B cell (primary cell): ENCODE data around the gene TIMELESS. TPM values are rescaled to one million over a fixed set of nuclear protein-coding genes. Genes with fewer than 3 reads are reported as not detected.

Experiments used
- ATAC-seq: fragments of 200-7000 bp; cut with Tn5 transposase; one replicate; pipeline ENCODE4 v1.10.0; 2021; ENCODE audit warnings: low read depth, mild to moderate bottlenecking, moderate number of reproducible peaks, moderate library complexity
- CTCF ChIA-PET: fragments of 350-600 bp; sonication (Branson Sonifier 250); formaldehyde crosslinking; loops from one replicate; lab custom pipeline; 2021; ENCODE audit warnings: antibody characterized with exemption, inconsistent platforms; lab: Charles Lee
- POLR2A ChIA-PET: fragments of 350-600 bp; sonication (Branson Sonifier 250); formaldehyde crosslinking; loops from one replicate; lab custom pipeline; 2021; ENCODE audit warnings: antibody characterized with exemption; lab: Charles Lee
- DNase-seq: peaks from one replicate; pipeline ENCODE4 v3.0.0; 2013
- H2AFZ ChIP-seq: 2 replicates; pipeline ENCODE4 v1.6.1; 2012; ENCODE audit warnings: mild to moderate bottlenecking, low read depth, low read length; ENCODE audit not compliant: insufficient read depth, poor library complexity, severe bottlenecking
- H3K27ac ChIP-seq, 2 donors: 1 replicate in 1 of 2; 2 replicates in 1 of 2; pipeline ENCODE4 v1.5.1; 2012 to 2013; ENCODE audit warnings: low read length in 2 of 2, mild to moderate bottlenecking in 2 of 2, moderate library complexity in 1 of 2
- H3K27me3 ChIP-seq, 4 experiments: fragments of 200-600 bp in 1 of 4; sonication (generic) in 1 of 4; replicated peaks in 1 of 4; 1 replicate in 2 of 4; 2 replicates in 2 of 4; pipeline versions ENCODE4 v1.6.1 to v1.7.0; 2013 to 2016; ENCODE audit warnings: low read length in 3 of 4, mild to moderate bottlenecking in 2 of 4, mixed read lengths in 1 of 4, moderate library complexity in 1 of 4; ENCODE audit not compliant: insufficient read depth in 4 of 4, control insufficient read depth in 3 of 4; ENCODE audit errors: control extremely low read depth in 1 of 4
- H3K36me3 ChIP-seq, 2 experiments: replicated peaks in 1 of 2; 1 replicate in 1 of 2; 2 replicates in 1 of 2; pipeline versions ENCODE4 v1.6.1 to v1.7.1; 2013; ENCODE audit warnings: low read length in 1 of 2; ENCODE audit not compliant: insufficient read depth in 2 of 2, control insufficient read depth in 1 of 2; ENCODE audit errors: control extremely low read depth in 1 of 2, extremely low read depth in 1 of 2
- H3K4me1 ChIP-seq, 2 donors: fragments of 200-600 bp in 1 of 2; sonication (generic) in 1 of 2; 1 replicate in 1 of 2; 2 replicates in 1 of 2; pipeline versions ENCODE4 v1.5.1 to v1.6.1; 2013 to 2017; ENCODE audit warnings: low read length in 2 of 2; ENCODE audit not compliant: control insufficient read depth in 2 of 2, insufficient read depth in 2 of 2
- H3K4me2 ChIP-seq: replicated peaks from 2 replicates; pipeline ENCODE3; 2012; ENCODE audit warnings: mild to moderate bottlenecking, low read depth, low read length; ENCODE audit not compliant: poor library complexity, severe bottlenecking
- H3K4me3 ChIP-seq, 5 experiments: fragments of 200-600 bp in 1 of 5; sonication (generic) in 1 of 5; 1 replicate in 3 of 5; 2 replicates in 2 of 5; pipeline versions ENCODE4 v1.5.1 to v1.7.0; 2011 to 2016; ENCODE audit warnings: low read length in 4 of 5, mild to moderate bottlenecking in 4 of 5, low read depth in 2 of 5, control low read depth in 1 of 5, moderate library complexity in 1 of 5; ENCODE audit not compliant: insufficient read depth in 1 of 5; ENCODE audit errors: control extremely low read depth in 1 of 5, extremely low read depth in 1 of 5
- H3K79me2 ChIP-seq: fragments of 200-600 bp; sonication (generic); one replicate; pipeline ENCODE4 v1.6.0; 2016; ENCODE audit warnings: low read length; ENCODE audit not compliant: control insufficient read depth, insufficient read depth
- H3K9ac ChIP-seq: fragments of 200-600 bp; sonication (generic); 2 replicates; pipeline ENCODE4 v1.6.1; 2017; ENCODE audit warnings: mild to moderate bottlenecking, low read length, moderate library complexity
- H3K9me3 ChIP-seq, 3 donors: one replicate each; pipeline versions ENCODE4 v1.6.1 to v1.7.1; 2013; ENCODE audit warnings: low read length in 2 of 3; ENCODE audit not compliant: control insufficient read depth in 2 of 3, insufficient read depth in 1 of 3; ENCODE audit errors: control extremely low read depth in 1 of 3
- H4K20me1 ChIP-seq: 2 replicates; pipeline ENCODE4 v1.6.0; 2012; ENCODE audit warnings: mild to moderate bottlenecking, low read length; ENCODE audit not compliant: insufficient read depth, control insufficient read depth, poor library complexity, severe bottlenecking
- H3K27ac Mint-ChIP-seq: one replicate; pipeline ENCODE4 v1.8.0; 2021; ENCODE audit warnings: mixed read lengths
- H3K27me3 Mint-ChIP-seq: one replicate; pipeline ENCODE4 v1.8.0; 2021; ENCODE audit warnings: mixed read lengths
- H3K4me1 Mint-ChIP-seq: one replicate; pipeline ENCODE4 v1.8.0; 2021; ENCODE audit warnings: mixed read lengths
- H3K4me3 Mint-ChIP-seq: one replicate; pipeline ENCODE4 v1.8.0; 2021; ENCODE audit warnings: mixed read lengths
- H3K9me3 Mint-ChIP-seq: one replicate; pipeline ENCODE4 v1.8.0; 2022; ENCODE audit warnings: mixed read lengths; ENCODE audit not compliant: insufficient read depth
- EZH2 ChIP-seq: IDR thresholded peaks from 2 replicates; pipeline ENCODE4 v1.6.1; 2012; ENCODE audit warnings: borderline replicate concordance, low read depth, mild to moderate bottlenecking, moderate library complexity, low read length; ENCODE audit not compliant: insufficient read depth, poor library complexity, severe bottlenecking
- WGBS: methylation state at CpG from one replicate; pipeline ENCODE4 v1.1.5; 2013; ENCODE audit warnings: missing lambda C conversion rate; ENCODE audit not compliant: insufficient coverage; 5-methylcytosine and 5-hydroxymethylcytosine counted together
- intact Hi-C: fragments of 100-400 bp; cut with micrococcal nuclease; formaldehyde crosslinking; loops from one replicate; pipeline ENCODE4 v1.10.0; 2022
- polyA plus RNA-seq: library from polyadenylated mRNA; depleted of rRNA; stranded (reverse); fragments of >200 nt; gene quantifications from 2 replicates; pipeline ENCODE4 v1.2.3, GENCODE V29; 2012
- total RNA-seq, 2 donors: library from RNA; stranded (reverse); fragments of 120-200 nt in 1 of 2; gene quantifications; 1 replicate in 1 of 2; 2 replicates in 1 of 2; pipeline versions ENCODE4 v1.2.3 to v1.2.4, GENCODE V29; 2013 to 2022
- TF ChIP-seq, protein P1 (sequence below): fragments of 200-600 bp; IDR thresholded peaks from one replicate; pipeline ENCODE4 v1.8.0; 2022; ENCODE audit warnings: antibody characterized with exemption, mild to moderate bottlenecking

Gene TIMELESS
- total and polyA plus RNA-seq, 2 donors (not counting 1 experiment from before 2014, with no cell fraction given), result 17.2 to 44.4 TPM

GRCh38 chr12:56487448-56488040 is 38.3 kb upstream of the TIMELESS start:
- no peaks in the 10 kb centered on the region for H4K20me1 ChIP-seq
- Mint-ChIP-seq H3K4me1 (peaks cover 19% of the 10 kb centered on the region), H3K9me3 (no peaks in the 10 kb centered on the region), H3K4me3 (peak overlapping the region; percentile 91), H3K27ac (peak overlapping the region; percentile 80), H3K27me3 (peaks cover 15% of the 10 kb centered on the region)
- POLR2A ChIA-PET, result interaction anchor here (0.6 to 1.4 kb wide), 4 partner anchors 149 to 298 kb away, joined by 3 to 7 read pairs (median 4); partner anchors contain the start of gene CNPY2
- peaks cover 0 to 9% (median 4%) of the 10 kb centered on the region in 4 experiments for H3K27me3 ChIP-seq
- peaks cover 0 to 19% of the 10 kb centered on the region in 2 donors for H3K4me1 ChIP-seq
- no peak overlapping the region for H3K27ac ChIP-seq
- intact Hi-C loops, result loop anchor here (1.0 to 5.0 kb wide), 4 partner anchors 19 to 200 kb away; partner anchors contain the start of genes PTGES3, SPRYD4 and TIMELESS
- H3K36me3 ChIP-seq, result no peaks in the 10 kb centered on the region
- 8% methylated on average over 44 of the region's 44 CpGs for WGBS
- peak; percentile 2 for ATAC-seq
- peak overlapping the region; percentile 26 to 79 (median 73) for H3K4me3 ChIP-seq
- no peaks in the 10 kb centered on the region for H3K9me3 ChIP-seq
- peak; percentile 57 for DNase-seq
- no peak for TF ChIP-seq EZH2
- TF ChIP-seq, protein P1, sequence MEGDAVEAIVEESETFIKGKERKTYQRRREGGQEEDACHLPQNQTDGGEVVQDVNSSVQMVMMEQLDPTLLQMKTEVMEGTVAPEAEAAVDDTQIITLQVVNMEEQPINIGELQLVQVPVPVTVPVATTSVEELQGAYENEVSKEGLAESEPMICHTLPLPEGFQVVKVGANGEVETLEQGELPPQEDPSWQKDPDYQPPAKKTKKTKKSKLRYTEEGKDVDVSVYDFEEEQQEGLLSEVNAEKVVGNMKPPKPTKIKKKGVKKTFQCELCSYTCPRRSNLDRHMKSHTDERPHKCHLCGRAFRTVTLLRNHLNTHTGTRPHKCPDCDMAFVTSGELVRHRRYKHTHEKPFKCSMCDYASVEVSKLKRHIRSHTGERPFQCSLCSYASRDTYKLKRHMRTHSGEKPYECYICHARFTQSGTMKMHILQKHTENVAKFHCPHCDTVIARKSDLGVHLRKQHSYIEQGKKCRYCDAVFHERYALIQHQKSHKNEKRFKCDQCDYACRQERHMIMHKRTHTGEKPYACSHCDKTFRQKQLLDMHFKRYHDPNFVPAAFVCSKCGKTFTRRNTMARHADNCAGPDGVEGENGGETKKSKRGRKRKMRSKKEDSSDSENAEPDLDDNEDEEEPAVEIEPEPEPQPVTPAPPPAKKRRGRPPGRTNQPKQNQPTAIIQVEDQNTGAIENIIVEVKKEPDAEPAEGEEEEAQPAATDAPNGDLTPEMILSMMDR, result no peak
- peak overlapping the region; percentile 94 for H3K4me2 ChIP-seq
- peak overlapping the region; percentile 75 for H3K9ac ChIP-seq
- H3K79me2 ChIP-seq, result no peaks in the 10 kb centered on the region
- H2AFZ ChIP-seq, result peak overlapping the region; percentile 96
- CTCF ChIA-PET, result interaction anchor here (0.8 to 1.4 kb wide), 3 partner anchors 11 to 45 kb away, joined by 3 to 5 read pairs (median 3); no protein-coding TSS in a partner anchor

- Histone ChIP-seq H3K4me1 (peaks cover 0 to 19% of the 10 kb centered on the region in 2 donors), H2AFZ (peak overlapping the region; percentile 96), H3K27ac (no peak overlapping the region), H3K79me2 (no peaks in the 10 kb centered on the region), H3K9me3 (no peaks in the 10 kb centered on the region), H4K20me1 (no peaks in the 10 kb centered on the region), H3K4me2 (no peak overlapping the region), H3K36me3 (no peaks in the 10 kb centered on the region), H3K4me3 (no peak overlapping the region), H3K9ac (no peak overlapping the region), H3K27me3 (peaks cover 0 to 9% (median 3%) of the 10 kb centered on the region in 4 experiments)
- no peak for DNase-seq
- peaks cover 13% of the 10 kb centered on the region for H3K27me3 Mint-ChIP-seq
- no peaks in the 10 kb centered on the region for H3K9me3 Mint-ChIP-seq
- TF ChIP-seq EZH2, result no peak
- TF ChIP-seq, protein P1, result no peak
- H3K4me3 Mint-ChIP-seq, result peak overlapping the region; percentile 91
- H3K4me1 Mint-ChIP-seq, result peaks cover 19% of the 10 kb centered on the region
- 93% methylated on average over 10 of the region's 12 CpGs for WGBS
- ChIA-PET CTCF (no interaction called here), POLR2A (no interaction called here)
- intact Hi-C loops, result loop anchor here (5.0 kb wide), 1 partner anchor 201 kb away; the partner anchor contains the start of gene PTGES3
- H3K27ac Mint-ChIP-seq, result no peak overlapping the region
- no peak for ATAC-seq
Observed at GRCh38 chr12:56486694-56487093, 37.5 kb upstream of the TIMELESS start.
